ENCODE measurements around the gene ZNF33A.

DNA sequence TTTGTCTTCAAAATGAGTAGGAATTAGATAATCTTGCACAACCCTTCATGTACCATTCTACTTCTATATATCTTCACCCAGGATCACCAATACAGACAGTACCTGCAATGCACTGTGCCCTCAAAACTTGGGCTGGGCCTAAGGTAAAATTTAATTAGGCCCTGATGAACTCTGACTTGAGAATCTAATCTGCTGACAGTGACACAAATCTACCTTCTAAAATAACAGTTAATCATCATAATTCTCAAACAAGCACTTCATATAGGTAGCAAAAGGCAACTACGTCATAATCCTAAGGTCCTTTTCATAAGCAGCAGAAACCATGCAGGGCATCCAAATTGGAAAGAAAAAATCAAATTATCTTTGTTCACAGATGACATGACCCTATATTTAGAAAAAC is 38.1 kb upstream of the ZNF33A start:
- no peak for TF ChIP-seq CTCF (conservative IDR thresholded peaks at IDR 0.05; ENCODE audit: low read length)
- TF ChIP-seq EZH2phosphoT487 (IDR thresholded peaks at IDR 0.05; ENCODE audit: borderline replicate concordance) = no peak

Data from Loucy (cell line).